AG04449 (cell line): Measurements from ENCODE around the gene MMP10.

Experiments used
- CTCF ChIA-PET: fragments of 350-600 bp; formaldehyde crosslinking; extraction: SDS; loops from one replicate; lab custom pipeline; 2021; ENCODE audit warnings: antibody characterized with exemption; lab: Yijun Ruan, JAX
- POLR2A ChIA-PET: fragments of 400-600, 350-600 bp; formaldehyde crosslinking; extraction: SDS; loops from one replicate; lab custom pipeline; 2020; ENCODE audit warnings: antibody characterized with exemption, inconsistent platforms; lab: Yijun Ruan, JAX
- DNase-seq: peaks from one replicate; pipeline ENCODE4 v3.0.0-alpha.2; 2010; ENCODE audit warnings: low read depth, low spot score
- H3K4me3 ChIP-seq: 2 replicates; pipeline ENCODE4 v1.5.1; 2011; ENCODE audit warnings: low read depth, mild to moderate bottlenecking, control low read depth, low read length
- TF ChIP-seq, protein P1 (sequence below): IDR thresholded peaks from one replicate; pipeline ENCODE4 v1.5.1; 2011; ENCODE audit warnings: mild to moderate bottlenecking, moderate library complexity, low read length, control low read depth, inconsistent platforms; ENCODE audit not compliant: insufficient read depth; ENCODE audit errors: missing control alignments

MMP10 gene

DNA sequence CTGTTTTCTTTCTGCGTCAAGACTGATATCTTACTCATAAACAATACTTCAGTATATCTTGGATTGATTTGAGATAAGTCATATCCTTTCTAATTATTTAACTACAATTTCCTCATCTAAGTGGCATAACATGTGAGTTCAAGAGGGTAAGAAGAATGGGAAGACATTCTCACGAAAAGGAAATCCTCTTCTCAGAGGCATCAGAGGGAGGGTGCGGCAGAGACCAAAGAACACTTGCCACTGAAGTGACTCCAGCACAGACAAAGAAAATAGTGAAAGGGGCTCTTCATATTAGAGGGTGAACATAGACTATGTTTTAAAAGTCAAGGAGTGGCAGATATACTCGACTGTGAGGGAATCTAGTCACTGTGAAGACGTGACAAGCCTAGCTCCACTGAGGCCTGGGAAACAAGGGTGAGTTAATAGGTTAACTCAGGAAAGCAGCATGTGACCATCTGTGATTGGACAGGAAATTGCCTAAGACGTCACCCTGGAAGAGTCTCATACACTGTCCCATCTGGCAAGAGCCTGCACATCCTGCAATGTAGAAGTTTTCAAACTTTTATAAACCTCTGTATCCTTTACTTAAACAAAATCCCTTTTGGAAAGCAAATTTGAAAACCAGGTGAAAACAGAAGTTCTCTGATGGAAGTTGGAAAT lies 19.4 kb upstream of the MMP10 start:
- ChIA-PET CTCF (interaction anchor here (0.7 to 1.2 kb wide), 2 partner anchors 9 to 255 kb away, joined by 3 to 4 read pairs; no protein-coding TSS in a partner anchor), POLR2A (no interaction called here)
- DNase-seq = no peak
- no peak overlapping the region for H3K4me3 ChIP-seq
- TF ChIP-seq, protein P1, sequence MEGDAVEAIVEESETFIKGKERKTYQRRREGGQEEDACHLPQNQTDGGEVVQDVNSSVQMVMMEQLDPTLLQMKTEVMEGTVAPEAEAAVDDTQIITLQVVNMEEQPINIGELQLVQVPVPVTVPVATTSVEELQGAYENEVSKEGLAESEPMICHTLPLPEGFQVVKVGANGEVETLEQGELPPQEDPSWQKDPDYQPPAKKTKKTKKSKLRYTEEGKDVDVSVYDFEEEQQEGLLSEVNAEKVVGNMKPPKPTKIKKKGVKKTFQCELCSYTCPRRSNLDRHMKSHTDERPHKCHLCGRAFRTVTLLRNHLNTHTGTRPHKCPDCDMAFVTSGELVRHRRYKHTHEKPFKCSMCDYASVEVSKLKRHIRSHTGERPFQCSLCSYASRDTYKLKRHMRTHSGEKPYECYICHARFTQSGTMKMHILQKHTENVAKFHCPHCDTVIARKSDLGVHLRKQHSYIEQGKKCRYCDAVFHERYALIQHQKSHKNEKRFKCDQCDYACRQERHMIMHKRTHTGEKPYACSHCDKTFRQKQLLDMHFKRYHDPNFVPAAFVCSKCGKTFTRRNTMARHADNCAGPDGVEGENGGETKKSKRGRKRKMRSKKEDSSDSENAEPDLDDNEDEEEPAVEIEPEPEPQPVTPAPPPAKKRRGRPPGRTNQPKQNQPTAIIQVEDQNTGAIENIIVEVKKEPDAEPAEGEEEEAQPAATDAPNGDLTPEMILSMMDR = no peak

DNA sequence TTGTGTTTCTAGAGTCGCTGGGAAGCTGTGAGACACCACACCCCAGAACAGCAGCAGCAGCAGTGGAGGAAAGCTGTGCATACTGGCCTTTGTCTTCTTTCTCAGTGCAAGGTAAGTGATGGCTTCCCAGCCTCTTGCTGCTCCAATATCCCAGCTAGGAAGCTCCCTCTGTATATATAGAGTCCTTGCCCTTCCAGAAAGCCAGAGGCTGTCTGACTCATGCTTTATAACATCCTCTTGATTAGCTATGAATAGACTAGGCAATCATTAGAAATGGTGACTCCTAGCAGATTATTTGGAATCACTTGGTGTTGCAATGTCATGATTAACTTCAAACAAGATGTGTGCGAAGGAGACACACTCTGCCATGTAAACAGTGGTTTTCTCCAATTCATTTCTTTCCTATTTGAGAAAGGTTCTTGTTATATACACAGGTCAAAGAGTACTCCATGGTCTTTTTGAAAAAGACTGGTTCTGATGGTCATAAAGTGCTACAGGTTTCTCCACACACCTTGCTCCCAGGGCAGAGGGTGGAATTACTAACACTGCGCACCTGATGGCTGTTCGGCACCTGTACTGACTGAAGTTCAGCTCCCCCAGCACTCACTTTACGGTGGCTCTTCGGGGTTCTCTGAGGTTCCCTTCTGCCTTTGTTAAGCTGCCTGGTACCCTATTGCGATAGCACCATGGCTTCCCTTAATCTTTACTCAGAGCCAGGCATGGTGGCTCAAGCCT lies 17.8 kb upstream of the MMP10 start, which contains the start of gene MMP1:
Gene MMP1 (minus strand): TSS at position 149 of the 735 bp plus-strand sequence. CDS start 68 bp downstream, at position 81.
- ChIA-PET POLR2A (no interaction called here), CTCF (interaction anchor here (0.9 to 1.3 kb wide), 5 partner anchors 10 to 143 kb away, joined by 3 to 5 read pairs (median 3); no protein-coding TSS in a partner anchor)
- TF ChIP-seq, protein P1 = no peak
- no peak for DNase-seq
- no peak within 1 kb of the TSS for H3K4me3 ChIP-seq

DNA sequence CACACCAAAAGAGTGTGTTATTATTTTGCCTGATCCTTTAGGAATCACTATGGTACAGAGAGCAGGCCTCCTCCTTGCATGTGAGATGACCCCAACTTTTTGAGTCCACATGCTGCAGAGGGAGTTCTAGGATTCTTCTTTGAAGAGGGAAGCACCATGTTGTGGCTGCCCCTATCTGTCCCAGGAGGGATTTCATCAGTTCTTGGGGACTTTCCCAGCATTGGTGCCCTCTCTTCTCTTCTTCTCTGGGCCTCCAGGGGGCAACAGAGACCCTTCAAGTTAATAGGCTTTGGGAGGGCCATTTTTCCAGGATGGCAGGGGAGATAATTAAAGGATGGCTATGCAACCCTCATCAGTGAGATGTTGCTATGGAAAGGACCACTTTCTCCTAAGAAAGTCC lies 14.0 kb upstream of the MMP10 start:
- no peak for DNase-seq
- POLR2A ChIA-PET = no interaction called here

DNA sequence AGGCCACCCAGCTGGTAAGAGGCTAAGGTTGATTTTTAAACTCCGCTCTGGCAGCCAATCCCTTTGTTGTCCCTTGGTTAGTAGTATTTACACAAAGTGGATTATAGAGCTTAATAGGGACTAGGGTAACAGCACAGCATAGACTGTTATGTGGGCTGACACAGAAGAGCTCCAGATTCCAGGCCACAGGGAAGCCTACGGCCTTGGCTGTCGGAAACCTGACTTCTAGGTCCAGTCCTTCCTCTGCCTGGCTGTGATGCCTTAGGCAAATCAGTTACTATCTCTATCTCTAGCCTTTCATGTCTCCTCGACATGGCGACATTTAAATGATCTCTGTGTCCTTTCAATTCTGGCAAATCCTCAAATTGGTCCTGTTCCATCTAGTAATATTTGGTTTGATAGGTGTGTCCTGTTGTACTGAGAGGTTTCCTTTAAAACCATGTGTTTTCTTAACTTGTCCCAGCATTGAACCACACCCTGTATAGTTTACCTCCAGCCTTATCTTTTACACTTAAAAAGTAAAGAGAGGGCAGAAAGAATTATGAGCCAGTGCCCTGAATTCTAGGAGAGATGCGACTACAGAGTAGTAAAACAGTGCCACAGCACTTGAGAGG lies 13.4 kb upstream of the MMP10 start:
- ChIA-PET CTCF (interaction anchor here (0.8 to 4.2 kb wide), 7 partner anchors 9 to 148 kb away, joined by 3 to 27 read pairs (median 5); partner anchors contain the start of gene MMP10), POLR2A (interaction anchor here (1.1 kb wide), 1 partner anchor 9 kb away, joined by 4 read pairs; no protein-coding TSS in a partner anchor)
- H3K4me3 ChIP-seq = no peak overlapping the region
- no peak for DNase-seq
- TF ChIP-seq, protein P1 = no peak

More for the DNA sequence above, 14.0 kb upstream of the MMP10 start:
- CTCF ChIA-PET = interaction anchor here (0.6 to 3.3 kb wide), 7 partner anchors 12 to 147 kb away, joined by 4 to 21 read pairs (median 4); no protein-coding TSS in a partner anchor
- H3K4me3 ChIP-seq = no peak overlapping the region
- TF ChIP-seq, protein P1 = peak; percentile 41

DNA sequence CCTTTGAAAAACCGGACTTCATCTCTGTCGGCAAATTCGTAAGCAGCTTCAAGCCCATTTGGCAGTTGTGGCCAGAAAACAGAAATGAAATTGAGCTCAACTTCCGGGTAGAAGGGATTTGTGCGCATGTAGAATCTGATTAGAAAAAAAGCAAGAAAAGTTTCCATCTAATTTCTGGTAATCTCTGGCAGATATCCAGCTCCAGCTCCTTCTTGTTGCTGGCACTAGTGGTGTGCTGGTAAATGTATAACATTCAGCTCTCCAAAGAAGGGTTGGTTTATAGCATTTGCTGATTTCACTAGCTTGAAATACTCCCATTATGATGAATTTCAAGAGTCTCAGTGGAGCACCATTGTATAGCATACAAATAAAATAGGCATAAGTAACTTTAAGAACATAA lies 12.2 kb upstream of the MMP10 start:
- ChIA-PET CTCF (interaction anchor here (0.8 to 4.2 kb wide), 7 partner anchors 8 to 149 kb away, joined by 3 to 27 read pairs (median 5); partner anchors contain the start of gene MMP10), POLR2A (interaction anchor here (1.1 kb wide), 1 partner anchor 10 kb away, joined by 4 read pairs; no protein-coding TSS in a partner anchor)
- TF ChIP-seq, protein P1 = no peak
- DNase-seq = no peak
- H3K4me3 ChIP-seq = no peak overlapping the region
